ENCODE data around the gene SSR4. TPM values are rescaled to one million over a fixed set of nuclear protein-coding genes. Genes with fewer than 3 reads are reported as not detected.
A peak's percentile ranks its signal among the peaks of the same experiment; 100 is the strongest.
"Not testable (repeated sequence)": the region's sequence is repeated elsewhere in the genome, so short reads cannot be mapped to it uniquely, and the experiment has no call there.

SSR4 gene
- total and polyA plus RNA-seq, 5 experiments from 2014 or later, result 120 to 522 (median 389) TPM

- POLR2A ChIA-PET, result no interaction called here
- H3K4me3 Mint-ChIP-seq, result no peak overlapping the region
Measured at GRCh38 chrX:153804621-153805020, 10.2 kb downstream of the SSR4 start.

DNA sequence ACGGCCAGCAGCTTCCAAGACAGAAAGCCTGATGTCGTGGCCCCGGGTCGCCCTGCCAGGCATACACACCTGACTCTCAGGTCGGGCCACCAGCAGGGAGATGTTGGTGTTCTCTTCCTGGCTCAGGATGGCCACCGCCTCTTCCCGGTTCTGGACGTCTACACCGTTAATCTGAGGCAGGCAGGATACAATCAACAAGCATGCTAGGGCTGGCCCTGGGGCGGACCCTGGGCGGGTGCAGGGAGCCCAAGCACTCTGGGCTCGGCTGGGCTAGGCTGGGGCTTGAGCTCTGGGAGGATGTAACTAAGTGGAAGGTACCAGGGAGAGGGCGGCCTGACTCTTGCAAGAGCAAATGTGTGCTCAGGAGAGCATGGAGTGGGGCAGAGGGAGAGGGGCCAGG lies 11.0 kb downstream of the SSR4 start:
- Mint-ChIP-seq H3K27me3 (no peaks in the 10 kb centered on the region), H3K4me1 (peaks cover 0 to 3% (median 0%) of the 10 kb centered on the region in 4 donors), H3K36me3 (no peaks in the 10 kb centered on the region), H3K27ac (peak overlapping the region in 1 of 10 donors; percentile 12), H3K4me3 (no peak overlapping the region), H3K9me3 (no peaks in the 10 kb centered on the region)
- POLR2A ChIA-PET, result interaction anchor here (1.0 kb wide), 1 partner anchor 13 kb away, joined by 4 read pairs; no protein-coding TSS in a partner anchor
- no peak for DNase-seq
- no peak for ATAC-seq

More at GRCh38 chrX:153804621-153805020, 10.2 kb downstream of the SSR4 start:
- no peaks in the 10 kb centered on the region for H3K27me3 Mint-ChIP-seq
- DNase-seq (no peak), ATAC-seq (no peak)
- H3K4me1 Mint-ChIP-seq, result peaks cover 0 to 3% (median 0%) of the 10 kb centered on the region in 4 donors
- H3K27ac Mint-ChIP-seq, result no peak overlapping the region
- H3K9me3 Mint-ChIP-seq, result no peaks in the 10 kb centered on the region
- H3K36me3 Mint-ChIP-seq, result no peaks in the 10 kb centered on the region

GRCh38 chrX:153806999-153807575 lies 12.6 kb downstream of the SSR4 start:
- POLR2A ChIA-PET, result no interaction called here
- H3K27ac Mint-ChIP-seq, result no peak overlapping the region
- H3K36me3 Mint-ChIP-seq, result no peaks in the 10 kb centered on the region
- H3K4me3 Mint-ChIP-seq, result no peak overlapping the region
- H3K4me1 Mint-ChIP-seq, result peaks cover 0 to 3% (median 0%) of the 10 kb centered on the region in 4 donors
- H3K27me3 Mint-ChIP-seq, result no peaks in the 10 kb centered on the region
- no peaks in the 10 kb centered on the region for H3K9me3 Mint-ChIP-seq
- DNase-seq, result no peak
- ATAC-seq, result no peak

- no peak overlapping the region for H3K4me3 Mint-ChIP-seq
- H3K4me1 Mint-ChIP-seq, result no peaks in the 10 kb centered on the region
- ATAC-seq, result no peak
- no peaks in the 10 kb centered on the region for H3K36me3 Mint-ChIP-seq
- H3K9me3 Mint-ChIP-seq, result no peaks in the 10 kb centered on the region
- H3K27ac Mint-ChIP-seq, result no peak overlapping the region
- no peak for DNase-seq
- no peaks in the 10 kb centered on the region for H3K27me3 Mint-ChIP-seq
- POLR2A ChIA-PET, result no interaction called here
Measured at GRCh38 chrX:153807976-153808375, 13.5 kb downstream of the SSR4 start.

- H3K36me3 Mint-ChIP-seq, result no peaks in the 10 kb centered on the region
- POLR2A ChIA-PET, result no interaction called here
- no peak overlapping the region for H3K4me3 Mint-ChIP-seq
- no peak overlapping the region for H3K27ac Mint-ChIP-seq
- DNase-seq, result no peak
- no peak for ATAC-seq
- H3K4me1 Mint-ChIP-seq, result peaks cover 11 to 18% (median 15%) of the 10 kb centered on the region in 4 donors
- H3K9me3 Mint-ChIP-seq, result no peaks in the 10 kb centered on the region
- H3K27me3 Mint-ChIP-seq, result no peaks in the 10 kb centered on the region
Measured at GRCh38 chrX:153812220-153812619, 17.8 kb downstream of the SSR4 start.

DNA sequence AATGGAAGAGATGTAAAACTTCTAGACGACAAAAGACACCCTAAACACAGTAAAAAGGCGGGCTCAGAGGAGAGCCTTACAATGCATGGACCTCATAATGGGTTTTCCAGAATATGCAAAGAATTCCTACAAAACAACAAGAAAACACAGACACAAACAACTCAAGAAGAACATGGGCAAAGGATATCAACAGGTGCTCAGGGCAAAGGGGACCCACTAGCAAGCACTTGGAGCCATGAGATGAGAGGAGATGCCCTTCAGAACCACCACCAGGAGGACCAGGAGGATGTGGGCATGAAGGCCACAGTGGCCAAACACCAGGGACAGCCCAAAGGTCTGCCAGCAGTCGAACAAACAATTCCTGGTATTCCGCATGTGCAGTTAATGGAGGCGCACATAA lies 18.7 kb downstream of the SSR4 start:
- POLR2A ChIA-PET, result no interaction called here
- ATAC-seq, result no peak
- Mint-ChIP-seq H3K36me3 (no peaks in the 10 kb centered on the region), H3K4me3 (no peak overlapping the region), H3K9me3 (no peaks in the 10 kb centered on the region), H3K4me1 (peaks cover 11 to 22% (median 17%) of the 10 kb centered on the region in 4 donors), H3K27ac (peak overlapping the region in 1 of 10 donors; percentile 37), H3K27me3 (no peaks in the 10 kb centered on the region)
- no peak for DNase-seq

GRCh38 chrX:153814591-153815315 lies 20.3 kb downstream of the SSR4 start:
- H3K4me1 Mint-ChIP-seq, result peaks cover 11 to 28% (median 23%) of the 10 kb centered on the region in 4 donors
- DNase-seq, result no peak
- no peaks in the 10 kb centered on the region for H3K36me3 Mint-ChIP-seq
- POLR2A ChIA-PET, result no interaction called here
- H3K4me3 Mint-ChIP-seq, result peak overlapping the region in 3 of 10 donors; percentile 3 to 24 (median 14)
- H3K27ac Mint-ChIP-seq, result peak overlapping the region in 2 of 10 donors; percentile 60 to 67
- H3K27me3 Mint-ChIP-seq, result no peaks in the 10 kb centered on the region
- no peak for ATAC-seq
- no peaks in the 10 kb centered on the region for H3K9me3 Mint-ChIP-seq

GRCh38 chrX:153816831-153817690 lies 22.6 kb downstream of the SSR4 start:
- H3K36me3 Mint-ChIP-seq, result no peaks in the 10 kb centered on the region
- POLR2A ChIA-PET, result interaction anchor here (1.4 kb wide), 1 partner anchor 11 kb away, joined by 4 read pairs; no protein-coding TSS in a partner anchor
- no peaks in the 10 kb centered on the region for H3K27me3 Mint-ChIP-seq
- H3K27ac Mint-ChIP-seq, result peak overlapping the region in 5 of 10 donors; percentile 14 to 68 (median 22)
- ATAC-seq (peak; percentile 45 to 78), DNase-seq (peak in 4 of 10 donors; percentile 33 to 45 (median 38))
- no peaks in the 10 kb centered on the region for H3K9me3 Mint-ChIP-seq
- peaks cover 12 to 42% (median 36%) of the 10 kb centered on the region in 4 donors for H3K4me1 Mint-ChIP-seq
- H3K4me3 Mint-ChIP-seq, result peak overlapping the region; percentile 16 to 75 (median 54)

DNA sequence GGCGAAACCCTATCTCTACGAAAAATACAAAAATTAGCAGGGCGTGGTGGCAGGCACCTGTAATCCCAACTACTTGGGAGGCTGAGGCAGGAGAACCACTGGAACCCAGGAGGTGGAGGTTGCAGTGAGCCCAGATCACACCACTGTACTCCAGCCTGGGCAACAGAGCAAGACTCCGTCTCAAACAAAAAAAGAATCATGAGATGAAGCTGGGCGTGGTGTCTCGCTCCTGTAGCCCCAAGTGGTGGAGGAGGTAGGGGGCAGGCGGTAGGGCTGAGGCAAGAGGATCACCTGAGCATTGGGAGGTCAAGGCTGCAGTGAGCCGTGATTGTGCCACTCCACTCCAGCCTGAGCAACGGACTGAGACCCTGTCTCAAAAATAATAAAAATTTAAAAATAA lies 23.6 kb downstream of the SSR4 start:
- H3K36me3 Mint-ChIP-seq, H3K9me3 Mint-ChIP-seq, H3K27me3 Mint-ChIP-seq, ATAC-seq, H3K27ac Mint-ChIP-seq, DNase-seq: not testable (repeated sequence)
- Mint-ChIP-seq H3K4me3 (peak overlapping the region in 4 of 10 donors; percentile 22 to 60 (median 42)), H3K4me1 (peaks cover 19 to 50% (median 44%) of the 10 kb centered on the region in 4 donors)
- POLR2A ChIA-PET, result interaction anchor here (0.8 to 1.4 kb wide), 3 partner anchors 12 to 87 kb away, joined by 3 to 4 read pairs (median 3); no protein-coding TSS in a partner anchor

- ATAC-seq, result peak; percentile 68 to 86
- DNase-seq, result peak; percentile 16 to 69 (median 53)
- H3K4me3 Mint-ChIP-seq, result peak overlapping the region in 9 of 10 donors; percentile 40 to 77 (median 57)
- H3K9me3 Mint-ChIP-seq, result no peaks in the 10 kb centered on the region
- H3K4me1 Mint-ChIP-seq, result peaks cover 19 to 53% (median 44%) of the 10 kb centered on the region in 4 donors
- H3K27me3 Mint-ChIP-seq, result no peaks in the 10 kb centered on the region
- POLR2A ChIA-PET, result interaction anchor here (0.8 to 1.4 kb wide), 3 partner anchors 13 to 87 kb away, joined by 3 to 4 read pairs (median 3); no protein-coding TSS in a partner anchor
- peak overlapping the region in 3 of 10 donors; percentile 10 to 52 (median 22) for H3K27ac Mint-ChIP-seq
- H3K36me3 Mint-ChIP-seq, result no peaks in the 10 kb centered on the region
Measured at GRCh38 chrX:153818571-153819383, 24.3 kb downstream of the SSR4 start.

DNA sequence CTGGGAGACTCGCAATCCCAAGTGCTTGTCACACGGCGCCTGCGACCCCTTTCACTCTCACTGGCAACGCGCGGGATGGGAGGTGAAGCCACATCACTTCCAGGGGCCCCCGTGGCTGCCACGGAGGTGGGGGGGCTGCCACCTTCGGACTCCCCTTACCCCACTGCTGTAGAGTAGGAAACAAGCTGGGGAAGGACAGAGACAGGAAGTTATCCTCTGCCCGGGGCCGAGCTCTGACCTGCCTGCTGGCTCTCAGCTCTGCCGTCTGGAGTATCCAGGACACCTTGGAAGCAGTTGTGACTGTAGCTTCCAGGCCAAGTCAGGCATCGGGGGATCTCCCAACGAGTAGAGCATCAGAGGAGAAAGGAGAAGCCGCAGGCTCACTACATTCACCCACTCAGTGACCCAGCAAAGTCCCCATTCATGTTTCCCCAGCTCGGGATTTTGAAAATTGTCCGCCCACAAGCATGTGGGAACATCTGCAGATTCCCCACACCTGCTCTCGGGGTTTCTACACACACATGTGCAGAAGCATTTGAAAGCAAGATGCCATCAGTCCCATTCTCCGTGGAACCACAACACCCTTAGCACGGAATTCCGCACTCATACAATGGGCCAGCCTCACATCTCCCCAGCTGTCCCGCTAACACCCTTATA lies 25.0 kb downstream of the SSR4 start:
- H3K4me1 Mint-ChIP-seq, result peaks cover 19 to 56% (median 44%) of the 10 kb centered on the region in 4 donors
- H3K27me3 Mint-ChIP-seq, result no peaks in the 10 kb centered on the region
- ATAC-seq, result peak in 1 of 2 donors; percentile 5
- POLR2A ChIA-PET, result interaction anchor here (0.7 kb wide), 1 partner anchor 668 kb away, joined by 4 read pairs; no protein-coding TSS in a partner anchor
- peak overlapping the region in 4 of 10 donors; percentile 13 to 67 (median 42) for H3K27ac Mint-ChIP-seq
- no peaks in the 10 kb centered on the region for H3K9me3 Mint-ChIP-seq
- peak overlapping the region; percentile 30 to 62 (median 46) for H3K4me3 Mint-ChIP-seq
- DNase-seq, result no peak
- H3K36me3 Mint-ChIP-seq, result no peaks in the 10 kb centered on the region

All from naive thymus-derived CD8-positive, alpha-beta T cell (primary cell).